Fibroblast of lung (primary cell): ENCODE measurements around the gene RBM20. TPM values are rescaled to one million over a fixed set of nuclear protein-coding genes. Genes with fewer than 3 reads are reported as not detected.

ENCODE experiments used
- DNase-seq, 2 donors: peaks; one replicate each; pipeline versions ENCODE4 v3.0.0 to v3.0.0-alpha.2; 2010; ENCODE audit warnings: low read depth in 2 of 2
- H2AFZ ChIP-seq: 2 replicates; pipeline ENCODE4 v1.5.1; 2012; ENCODE audit warnings: low read length, control low read depth, inconsistent platforms
- H3K27ac ChIP-seq: 2 replicates; pipeline ENCODE4 v1.5.1; 2011; ENCODE audit warnings: low read length, control low read depth; ENCODE audit not compliant: insufficient read depth
- H3K27me3 ChIP-seq: 2 replicates; pipeline ENCODE4 v1.5.1; 2011; ENCODE audit warnings: mild to moderate bottlenecking, low read length; ENCODE audit not compliant: control insufficient read depth, insufficient read depth
- H3K36me3 ChIP-seq: 2 replicates; pipeline ENCODE4 v1.5.1; 2011; ENCODE audit warnings: low read length; ENCODE audit not compliant: control insufficient read depth, insufficient read depth
- H3K4me1 ChIP-seq: 2 replicates; pipeline ENCODE4 v1.5.1; 2011; ENCODE audit warnings: low read length; ENCODE audit not compliant: control insufficient read depth, insufficient read depth; ENCODE audit errors: extremely low read depth
- H3K4me2 ChIP-seq: 2 replicates; pipeline ENCODE4 v1.5.1; 2011; ENCODE audit warnings: low read length, control low read depth; ENCODE audit not compliant: insufficient read depth; ENCODE audit errors: extremely low read depth
- H3K4me3 ChIP-seq, 4 experiments: fragments of 200-600 bp in 1 of 4; sonication (generic) in 1 of 4; replicated peaks in 1 of 4; 2 replicates each; pipeline ENCODE4 v1.5.1; 2011 to 2016; ENCODE audit warnings: low read length in 4 of 4, low read depth in 3 of 4, mild to moderate bottlenecking in 3 of 4, control low read depth in 2 of 4, inconsistent platforms in 1 of 4, mixed read lengths in 1 of 4; ENCODE audit not compliant: insufficient read depth in 1 of 4; ENCODE audit errors: control extremely low read depth in 1 of 4
- H3K79me2 ChIP-seq: 2 replicates; pipeline ENCODE4 v1.5.1; 2012; ENCODE audit warnings: mild to moderate bottlenecking, low read length, inconsistent platforms; ENCODE audit not compliant: control insufficient read depth, insufficient read depth
- H3K9ac ChIP-seq: 2 replicates; pipeline ENCODE4 v1.5.1; 2011; ENCODE audit warnings: mild to moderate bottlenecking, low read length, control low read depth; ENCODE audit not compliant: insufficient read depth
- H3K9me3 ChIP-seq: 2 replicates; pipeline ENCODE4 v1.5.1; 2012; ENCODE audit warnings: low read depth, low read length; ENCODE audit not compliant: control insufficient read depth, insufficient read depth
- H4K20me1 ChIP-seq: 2 replicates; pipeline ENCODE4 v1.5.1; 2011; ENCODE audit warnings: low read length; ENCODE audit not compliant: control insufficient read depth, insufficient read depth; ENCODE audit errors: extremely low read depth
- CTCF ChIP-seq, 2 donors: IDR thresholded peaks in 1 of 2; conservative IDR thresholded peaks in 1 of 2; 1 replicate in 1 of 2; 2 replicates in 1 of 2; pipeline ENCODE4 v1.5.1; 2011 to 2012; ENCODE audit warnings: low read length in 2 of 2, control low read depth in 1 of 2, inconsistent platforms in 1 of 2, low read depth in 1 of 2, mild to moderate bottlenecking in 1 of 2
- EZH2 ChIP-seq: IDR thresholded peaks from 2 replicates; pipeline ENCODE4 v1.5.1; 2012; ENCODE audit warnings: low read length, control low read depth, mild to moderate bottlenecking; ENCODE audit errors: missing control alignments
- polyA plus RNA-seq, 2 donors: library from polyadenylated mRNA; depleted of rRNA in 1 of 2; stranded (reverse) in 1 of 2; unstranded in 1 of 2; fragments of >200 nt; gene quantifications; 2 replicates each; pipeline ENCODE4 v1.2.1, GENCODE V29; 2011 to 2012; ENCODE audit warnings: missing spikeins in 1 of 2
- total RNA-seq: library from RNA; depleted of rRNA; stranded (reverse); fragments of >200 nt; gene quantifications from 2 replicates; pipeline ENCODE4 v1.2.1, GENCODE V29; 2014

Gene RBM20
- total and polyA plus RNA-seq, 2 donors (not counting 1 experiment from before 2014, with no cell fraction given), result under 0.01 to 0.05 TPM

- Histone ChIP-seq H3K4me3 (no peak overlapping the region), H2AFZ (no peak overlapping the region), H3K4me1 (no peaks in the 10 kb centered on the region), H3K27me3 (peaks cover 5% of the 10 kb centered on the region), H3K36me3 (no peaks in the 10 kb centered on the region), H3K4me2 (no peak overlapping the region), H3K9ac (no peak overlapping the region), H3K9me3 (no peaks in the 10 kb centered on the region), H3K79me2 (no peaks in the 10 kb centered on the region), H4K20me1 (no peaks in the 10 kb centered on the region), H3K27ac (no peak overlapping the region)
- no peak for DNase-seq
- TF ChIP-seq EZH2 (no peak), CTCF (conservative IDR thresholded peaks at IDR 0.05 in 1 of 2, IDR thresholded peaks at IDR 0.05 in 1 of 2; ENCODE audit: low read depth in 1 of 2, low read length in 2 of 2) (no peak)
Observed at GRCh38 chr10:110792476-110793125, 148.5 kb downstream of the RBM20 start.

- no peak for DNase-seq
- no peaks in the 10 kb centered on the region for H4K20me1 ChIP-seq
- no peak overlapping the region for H3K4me3 ChIP-seq
- no peak overlapping the region for H2AFZ ChIP-seq
- TF ChIP-seq EZH2, result no peak
- TF ChIP-seq CTCF (conservative IDR thresholded peaks at IDR 0.05 in 1 of 2, IDR thresholded peaks at IDR 0.05 in 1 of 2; ENCODE audit: low read depth in 1 of 2, low read length in 2 of 2), result no peak
- no peak overlapping the region for H3K9ac ChIP-seq
- no peaks in the 10 kb centered on the region for H3K9me3 ChIP-seq
- H3K4me1 ChIP-seq, result no peaks in the 10 kb centered on the region
- H3K79me2 ChIP-seq, result no peaks in the 10 kb centered on the region
- H3K4me2 ChIP-seq, result no peak overlapping the region
- H3K27me3 ChIP-seq, result peaks cover 5% of the 10 kb centered on the region
- no peak overlapping the region for H3K27ac ChIP-seq
- no peaks in the 10 kb centered on the region for H3K36me3 ChIP-seq
Observed at GRCh38 chr10:110793128-110793812, 149.1 kb downstream of the RBM20 start.

- Histone ChIP-seq H3K79me2 (no peaks in the 10 kb centered on the region), H3K4me2 (no peak overlapping the region), H3K4me3 (no peak overlapping the region), H3K36me3 (no peaks in the 10 kb centered on the region), H3K27ac (no peak overlapping the region), H3K9me3 (no peaks in the 10 kb centered on the region), H4K20me1 (no peaks in the 10 kb centered on the region), H3K27me3 (peaks cover 5% of the 10 kb centered on the region), H3K4me1 (no peaks in the 10 kb centered on the region), H2AFZ (no peak overlapping the region), H3K9ac (no peak overlapping the region)
- TF ChIP-seq CTCF (conservative IDR thresholded peaks at IDR 0.05 in 1 of 2, IDR thresholded peaks at IDR 0.05 in 1 of 2; ENCODE audit: low read depth in 1 of 2, low read length in 2 of 2), result no peak
- no peak for TF ChIP-seq EZH2
- peak in 1 of 2 donors; percentile 32 for DNase-seq
Observed at GRCh38 chr10:110793886-110794285, 149.8 kb downstream of the RBM20 start.
